Superior temporal gyrus (tissue), 1 donor: ENCODE measurements around the gene MIGA2.

ENCODE experiments used
- DNase-seq: peaks from one replicate; pipeline ENCODE4 v3.0.0-alpha.2; 2016; ENCODE audit errors: extremely low spot score

MIGA2 gene

GRCh38 chr9:129010267-129010975 is 26.0 kb upstream of the MIGA2 start:
- DNase-seq: no peak

GRCh38 chr9:129011170-129011569 is 25.3 kb upstream of the MIGA2 start:
- no peak for DNase-seq

- DNase-seq: no peak
Measured at GRCh38 chr9:129011761-129012181, 24.7 kb upstream of the MIGA2 start.

DNA sequence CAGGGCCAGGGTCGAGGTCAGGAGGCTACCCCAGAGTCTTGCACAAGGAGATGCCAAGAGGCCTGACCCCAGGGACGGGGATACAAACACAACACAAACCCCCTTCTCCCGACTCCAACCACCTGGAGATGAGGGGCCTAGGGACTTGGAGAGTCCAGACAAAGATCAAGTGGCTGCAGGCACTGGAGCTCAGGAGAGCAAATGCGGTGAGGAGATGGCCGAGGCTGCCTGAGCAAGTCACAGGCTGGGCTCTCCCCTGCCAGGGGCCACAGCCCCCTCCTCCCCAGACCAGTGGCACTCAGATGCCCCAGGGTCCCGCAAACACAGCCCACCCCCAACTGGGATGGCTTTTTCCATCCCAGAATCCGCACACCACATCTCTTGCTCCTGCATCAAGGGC is 24.1 kb upstream of the MIGA2 start:
- no peak for DNase-seq

DNA sequence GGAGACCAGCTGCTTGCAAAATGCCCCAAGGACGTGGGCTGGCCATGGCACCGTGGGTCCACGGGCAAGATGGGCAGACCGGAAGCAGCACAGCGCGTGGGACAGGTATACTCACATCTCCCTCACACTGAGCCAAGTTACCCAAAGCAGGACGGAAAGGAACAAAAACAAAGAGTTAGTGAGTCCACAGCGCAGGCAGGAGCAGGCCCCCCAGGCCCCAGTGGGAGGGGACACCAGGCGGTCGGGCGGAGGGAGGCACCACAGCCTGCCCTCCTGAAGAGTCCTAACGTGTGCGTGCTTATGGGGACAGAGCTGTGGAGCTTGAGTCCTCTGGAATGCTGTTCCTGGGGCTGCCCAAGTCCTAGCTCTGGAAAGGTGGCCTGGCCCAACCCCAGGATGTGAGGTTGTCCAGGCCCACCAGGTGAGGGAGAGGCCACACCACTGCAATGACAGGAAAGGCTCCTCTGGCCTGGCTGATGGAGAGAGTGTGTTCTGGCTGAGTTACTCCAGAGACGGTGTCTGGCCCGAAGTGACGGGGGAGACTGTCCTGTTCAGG is 23.5 kb upstream of the MIGA2 start:
- DNase-seq: no peak

DNA sequence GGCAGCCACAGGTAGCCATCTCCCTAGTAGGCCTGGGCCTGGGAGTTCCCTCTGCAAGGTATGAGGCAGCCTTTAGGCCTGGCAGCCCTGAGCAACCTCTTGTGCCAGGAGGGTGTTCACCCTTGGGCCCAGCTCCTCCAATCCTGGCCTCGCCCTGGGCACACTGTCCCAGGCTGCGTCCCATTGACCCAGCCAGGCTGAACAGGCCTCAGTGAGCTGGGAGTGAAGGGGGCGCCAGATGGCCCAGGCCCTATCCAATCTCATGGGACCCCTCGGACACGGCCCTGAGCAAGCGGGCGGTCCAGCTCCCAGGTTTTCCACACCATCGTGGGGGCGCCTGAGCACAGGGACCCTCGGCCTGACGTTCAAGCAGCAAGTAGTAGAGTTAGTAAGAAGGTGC is 22.8 kb upstream of the MIGA2 start:
- no peak for DNase-seq

DNA sequence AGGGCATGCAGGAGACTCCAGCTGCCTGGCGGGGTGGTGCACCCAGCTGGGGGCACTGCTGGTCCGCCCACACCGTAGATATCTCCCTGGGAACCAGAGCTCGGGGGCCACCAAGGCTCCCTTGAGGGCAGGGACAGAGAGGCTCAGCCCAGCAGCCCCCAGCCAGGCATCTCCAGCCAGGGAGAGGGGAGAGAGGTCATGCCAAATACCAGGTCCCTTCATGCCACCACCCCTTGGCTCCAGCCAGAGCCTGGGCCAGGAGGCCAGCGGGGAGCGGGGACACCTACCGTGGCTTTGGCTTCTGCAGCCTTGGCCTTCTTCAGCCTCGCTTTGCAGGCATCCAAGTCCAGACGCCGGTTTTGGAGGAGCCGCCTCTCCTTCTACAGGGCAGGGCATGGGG is 22.3 kb upstream of the MIGA2 start:
- no peak for DNase-seq

GRCh38 chr9:129014608-129015007 is 21.8 kb upstream of the MIGA2 start:
- no peak for DNase-seq

GRCh38 chr9:129021091-129021490 is 15.3 kb upstream of the MIGA2 start:
- no peak for DNase-seq

- DNase-seq: no peak
Measured at GRCh38 chr9:129022037-129022436, 14.4 kb upstream of the MIGA2 start.

DNA sequence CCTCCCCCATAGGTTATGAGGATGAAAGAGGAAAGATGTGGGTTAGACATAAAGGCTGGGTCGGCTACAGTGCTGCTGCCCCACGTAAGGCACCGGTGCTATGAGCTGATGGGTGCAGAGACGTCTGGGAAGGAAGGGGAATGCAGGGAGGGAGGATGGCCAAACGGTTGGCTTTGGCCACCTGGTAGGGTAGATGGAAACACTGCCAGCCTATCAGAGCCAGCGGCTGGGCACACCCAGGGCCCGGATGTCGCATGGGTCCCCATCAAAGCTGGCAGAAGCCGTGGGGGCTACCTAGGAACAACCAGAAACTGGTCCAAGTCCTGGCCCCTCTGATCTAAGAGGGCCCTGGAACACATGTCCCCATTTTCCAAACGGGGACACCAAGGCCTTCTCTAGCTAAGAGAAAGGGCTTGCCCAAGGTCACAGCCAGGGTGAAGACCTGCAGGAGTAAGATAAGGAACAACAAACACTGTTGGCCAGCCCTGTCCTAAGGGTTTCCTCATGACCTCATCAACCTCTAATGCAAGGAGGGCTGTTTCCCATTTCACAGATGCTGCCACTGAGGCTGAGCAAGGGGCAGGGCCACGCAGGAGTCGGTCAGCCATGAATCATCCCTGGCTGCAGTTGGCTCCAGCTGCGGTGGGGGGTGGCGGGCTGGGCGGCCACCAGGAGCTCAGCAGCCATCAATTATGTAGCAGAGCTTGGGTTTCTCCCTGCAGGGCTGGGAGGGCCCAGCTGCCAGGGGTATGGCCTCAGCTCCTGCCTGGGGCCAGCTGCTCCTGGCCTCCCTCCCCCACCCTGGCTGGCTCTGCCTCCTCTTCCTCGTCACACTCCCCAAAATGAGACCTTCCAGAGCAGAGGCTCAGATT is 13.2 kb upstream of the MIGA2 start:
- DNase-seq: no peak

GRCh38 chr9:129023908-129024233 is 12.6 kb upstream of the MIGA2 start:
- DNase-seq: no peak

GRCh38 chr9:129026442-129027223 is 9.8 kb upstream of the MIGA2 start:
- peak; percentile 53 for DNase-seq

GRCh38 chr9:129027224-129027684 is 9.2 kb upstream of the MIGA2 start:
- DNase-seq: no peak

DNA sequence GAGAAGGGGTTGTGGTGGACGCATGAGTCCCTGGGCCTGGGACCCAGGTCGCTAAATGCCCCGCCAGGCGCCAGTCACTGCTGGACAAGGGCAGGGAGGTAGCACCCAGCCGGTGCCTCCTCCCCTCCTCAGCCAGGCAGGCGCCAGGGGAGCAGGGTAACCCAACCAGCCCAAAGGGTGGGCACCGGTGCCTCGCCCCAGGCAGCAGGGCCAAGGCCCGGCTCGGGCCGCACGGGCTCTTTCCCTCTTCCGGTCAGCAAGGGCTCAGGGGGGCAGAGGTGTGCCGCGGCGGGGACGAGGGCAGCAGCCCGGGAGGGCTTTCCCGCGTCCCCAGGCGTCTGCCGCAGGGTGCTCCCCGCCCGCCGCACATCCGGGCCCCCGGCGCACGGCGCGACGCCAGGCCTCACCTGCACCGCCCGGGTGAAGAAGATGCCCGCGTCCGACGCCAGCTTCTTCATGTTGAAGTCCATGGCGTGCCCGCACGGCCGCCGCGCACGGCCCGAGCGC is 8.7 kb upstream of the MIGA2 start:
- DNase-seq: no peak

- peak; percentile 89 for DNase-seq
Measured at GRCh38 chr9:129028192-129028966, 8.0 kb upstream of the MIGA2 start, which contains the start of gene SH3GLB2. Gene SH3GLB2, minus strand, starts transcription at chr9:129028331. Its CDS starts 177 bp downstream, at chr9:129028154.

- DNase-seq: no peak
Measured at GRCh38 chr9:129030191-129030590, 6.2 kb upstream of the MIGA2 start.

DNA sequence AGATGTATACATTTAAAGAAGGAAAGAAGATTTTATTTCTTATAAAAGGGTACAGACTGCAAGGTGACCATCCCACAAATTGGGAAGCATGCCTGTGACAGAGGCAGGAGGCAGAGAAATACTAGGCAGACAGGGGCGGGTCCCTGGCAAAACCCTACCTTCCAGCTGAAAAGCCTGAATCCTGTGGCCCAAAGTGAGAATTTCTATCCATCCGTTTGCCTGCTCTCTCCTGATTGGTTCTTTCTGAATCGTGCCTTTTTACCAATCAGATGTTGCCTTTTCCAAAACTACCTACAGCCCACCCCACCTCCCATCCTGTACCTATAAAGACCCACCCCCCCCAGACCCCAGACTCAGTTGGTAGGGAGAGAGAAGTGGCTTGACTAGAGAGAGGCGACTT is 4.9 kb upstream of the MIGA2 start:
- DNase-seq: no peak

GRCh38 chr9:129032541-129033159 is 3.8 kb upstream of the MIGA2 start:
- DNase-seq: no peak

DNA sequence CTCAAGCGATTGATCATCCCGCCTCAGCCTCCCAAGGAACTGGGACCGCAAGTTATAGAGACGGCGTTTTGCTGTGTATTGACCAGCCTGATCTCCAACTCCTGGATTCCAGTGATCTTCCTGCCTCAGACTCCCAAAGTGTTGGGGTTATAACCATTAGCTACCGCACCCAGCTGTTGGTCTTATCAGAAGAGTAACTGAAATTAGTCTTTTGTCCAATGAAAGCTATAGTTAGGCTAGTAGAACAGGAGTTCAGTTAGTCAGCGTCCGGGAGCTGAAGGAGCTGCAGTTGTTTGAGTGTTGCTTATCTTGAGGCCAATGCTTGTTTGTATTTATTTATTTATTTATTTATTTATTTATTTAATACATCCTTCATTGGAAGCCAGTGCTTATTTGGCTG is 3.2 kb upstream of the MIGA2 start:
- no peak for DNase-seq
